ENCODE results near the gene CCR3.

The CCR3 gene

GRCh38 chr3:46218196-46218709, 24.0 kb upstream of the CCR3 start:
- no peak overlapping the region for H3K4me3 ChIP-seq (replicated peaks in 1 of 2; ENCODE audit: low read depth in 2 of 2, low read length in 2 of 2)
- DNase-seq (ENCODE audit: low read depth in 2 of 2): no peak
- TF ChIP-seq CTCF (IDR thresholded peaks at IDR 0.05; ENCODE audit: low read depth, low read length): no peak

- no peak for DNase-seq (ENCODE audit: low read depth in 2 of 2)
- TF ChIP-seq CTCF (IDR thresholded peaks at IDR 0.05; ENCODE audit: low read depth, low read length): no peak
- H3K4me3 ChIP-seq (replicated peaks in 1 of 2; ENCODE audit: low read depth in 2 of 2, low read length in 2 of 2): no peak overlapping the region
Measured at GRCh38 chr3:46221391-46221790, 20.9 kb upstream of the CCR3 start.

DNA sequence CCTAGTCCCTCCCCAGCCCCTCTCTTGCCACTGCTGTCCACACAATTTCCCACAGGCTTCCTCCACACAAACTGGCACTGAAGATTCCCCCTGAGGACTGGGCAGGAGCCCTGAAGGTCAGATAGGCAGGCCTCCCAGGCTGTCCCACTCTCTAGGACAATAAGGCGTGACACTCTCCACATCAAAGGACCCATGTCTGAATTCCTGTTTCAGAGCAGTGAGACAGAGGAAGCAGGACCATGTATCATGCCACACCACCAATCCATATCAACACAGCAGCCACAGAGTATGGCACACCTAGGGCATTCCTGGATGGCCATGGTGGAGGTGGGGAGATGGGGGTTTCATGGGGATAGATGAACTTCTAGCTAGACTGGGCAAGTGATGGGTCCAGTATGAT, 20.3 kb upstream of the CCR3 start:
- no peak for DNase-seq (ENCODE audit: low read depth in 2 of 2)
- no peak overlapping the region for H3K4me3 ChIP-seq (replicated peaks in 1 of 2; ENCODE audit: low read depth in 2 of 2, low read length in 2 of 2)
- no peak for TF ChIP-seq CTCF (IDR thresholded peaks at IDR 0.05; ENCODE audit: low read depth, low read length)

GRCh38 chr3:46222435-46223161, 19.7 kb upstream of the CCR3 start:
- no peak for TF ChIP-seq CTCF (IDR thresholded peaks at IDR 0.05; ENCODE audit: low read depth, low read length)
- DNase-seq (ENCODE audit: low read depth in 2 of 2): no peak
- no peak overlapping the region for H3K4me3 ChIP-seq (replicated peaks in 1 of 2; ENCODE audit: low read depth in 2 of 2, low read length in 2 of 2)

DNA sequence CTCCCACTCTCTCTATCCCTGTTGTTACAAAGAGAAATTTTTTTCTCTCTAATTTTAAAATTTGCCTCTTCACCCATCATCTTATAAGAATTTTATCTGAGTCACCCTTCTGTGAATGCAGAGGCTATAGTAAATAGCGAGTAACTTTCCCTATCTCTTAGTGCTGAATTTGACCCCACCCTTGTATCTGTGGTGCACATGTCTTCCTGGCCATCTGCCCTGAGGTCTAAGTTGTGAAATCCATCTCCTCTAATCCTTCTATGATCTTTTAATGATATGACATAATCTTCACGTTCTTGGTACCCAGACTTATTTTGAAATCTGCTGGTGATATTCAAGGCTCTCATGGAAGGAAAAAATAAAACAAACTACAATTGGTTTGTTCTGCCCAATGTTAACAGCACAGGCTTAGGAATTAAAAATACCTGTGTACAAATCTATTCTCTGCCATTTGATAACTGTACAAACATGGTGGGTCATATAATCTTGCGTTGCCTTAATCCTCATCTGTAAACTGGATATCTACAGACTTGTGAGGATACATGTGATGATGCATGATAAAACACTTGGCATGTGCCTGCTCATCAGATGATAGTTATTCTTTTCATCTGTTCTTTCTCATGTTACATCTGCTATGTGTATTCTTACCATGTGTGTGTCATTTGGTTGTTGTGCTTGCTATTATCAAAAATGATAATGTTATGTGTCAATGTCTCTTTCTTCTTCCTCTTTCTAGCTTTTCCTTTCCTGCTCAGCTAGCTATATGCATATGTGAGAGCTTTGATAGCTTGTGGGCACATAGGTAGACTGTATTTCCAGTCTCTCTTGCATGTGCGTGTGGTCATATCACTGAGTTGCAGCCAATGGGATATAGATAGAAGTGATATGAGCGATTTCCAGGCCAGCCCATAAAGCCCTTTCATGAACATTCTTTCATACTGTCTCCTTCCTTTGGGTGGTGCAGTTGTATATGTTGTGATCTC, 13.7 kb upstream of the CCR3 start:
- TF ChIP-seq CTCF (IDR thresholded peaks at IDR 0.05; ENCODE audit: low read depth, low read length): no peak
- H3K4me3 ChIP-seq (replicated peaks in 1 of 2; ENCODE audit: low read depth in 2 of 2, low read length in 2 of 2): no peak overlapping the region
- DNase-seq (ENCODE audit: low read depth in 2 of 2): peak; percentile 12 to 64

DNA sequence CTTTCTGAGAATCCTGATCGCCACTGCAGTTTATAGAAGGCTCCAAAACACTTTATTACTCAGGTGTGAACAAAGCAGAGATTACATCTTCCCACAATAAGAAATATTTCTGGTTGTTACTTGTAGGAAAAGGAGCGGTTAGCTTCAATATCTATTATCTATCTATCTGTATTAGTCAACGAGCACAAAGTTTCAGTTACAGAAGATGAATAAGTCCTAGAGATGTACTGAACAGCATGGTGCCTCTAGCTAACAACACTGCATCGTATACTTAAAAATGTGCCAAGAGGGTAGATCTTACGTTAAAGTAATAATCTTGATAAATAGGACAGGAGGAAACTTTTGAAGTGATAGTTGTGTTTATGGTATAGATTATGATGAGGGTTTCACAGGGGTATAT, 10.9 kb upstream of the CCR3 start:
- H3K4me3 ChIP-seq (replicated peaks in 1 of 2; ENCODE audit: low read depth in 2 of 2, low read length in 2 of 2): no peak overlapping the region
- DNase-seq (ENCODE audit: low read depth in 2 of 2): no peak
- no peak for TF ChIP-seq CTCF (IDR thresholded peaks at IDR 0.05; ENCODE audit: low read depth, low read length)
